Activated naive CD8-positive, alpha-beta T cell treated with anti-CD3 and anti-CD28 coated beads, Interleukin-2, amount 10 ng/mL, durations not matched to agents 7 days and 5 days (primary cell): ENCODE results near the gene KMT5C. TPM values are rescaled to one million over a fixed set of nuclear protein-coding genes. Genes with fewer than 3 reads are reported as not detected.
"Not testable (repeated sequence)": the region's sequence is repeated elsewhere in the genome, so short reads cannot be mapped to it uniquely, and the experiment has no call there.

ENCODE experiments used
- ATAC-seq: fragments of 150-1000 bp; cut with Tn5 transposase; one replicate; pipeline ENCODE4 v1.10.0; 2021; ENCODE audit warnings: low read depth, moderate library complexity
- POLR2A ChIA-PET: fragments of 350-600 bp; sonication (Branson Sonifier 250); formaldehyde crosslinking; loops from one replicate; lab custom pipeline; 2021; ENCODE audit warnings: antibody characterized with exemption; lab: Charles Lee
- DNase-seq: peaks from one replicate; pipeline ENCODE4 v3.0.0; 2021
- H3K27ac Mint-ChIP-seq: one replicate; pipeline ENCODE4 v1.8.0; 2022; ENCODE audit warnings: mild to moderate bottlenecking, mixed read lengths
- H3K27me3 Mint-ChIP-seq: one replicate; pipeline ENCODE4 v1.8.0; 2022; ENCODE audit warnings: mild to moderate bottlenecking, moderate library complexity, mixed read lengths
- H3K36me3 Mint-ChIP-seq: one replicate; pipeline ENCODE4 v1.8.0; 2021; ENCODE audit warnings: mild to moderate bottlenecking, mixed read lengths
- H3K4me1 Mint-ChIP-seq: one replicate; pipeline ENCODE4 v1.8.0; 2021; ENCODE audit warnings: mixed read lengths
- H3K4me3 Mint-ChIP-seq: one replicate; pipeline ENCODE4 v1.8.0; 2022; ENCODE audit warnings: mild to moderate bottlenecking, moderate library complexity, mixed read lengths
- H3K9me3 Mint-ChIP-seq: one replicate; pipeline ENCODE4 v1.8.0; 2021; ENCODE audit warnings: mixed read lengths
- total RNA-seq, 2 experiments: library from RNA; stranded (reverse); gene quantifications; one replicate each; pipeline ENCODE4 v1.2.3, GENCODE V29; 2021

The KMT5C gene
- total RNA-seq, 2 experiments from 2014 or later, result 26.4 to 28.5 TPM

GRCh38 chr19:55324662-55325061, 15.0 kb upstream of the KMT5C start:
- no peaks in the 10 kb centered on the region for H3K36me3 Mint-ChIP-seq
- H3K4me1 Mint-ChIP-seq, result peaks cover 9% of the 10 kb centered on the region
- DNase-seq (no peak), ATAC-seq (no peak)
- POLR2A ChIA-PET, result interaction anchor here (1.0 to 1.6 kb wide), 2 partner anchors 14 to 23 kb away, joined by 3 to 8 read pairs; partner anchors contain the start of gene KMT5C
- no peak overlapping the region for H3K4me3 Mint-ChIP-seq
- H3K27me3 Mint-ChIP-seq, result peaks cover 21% of the 10 kb centered on the region
- H3K27ac Mint-ChIP-seq, result no peak overlapping the region
- H3K9me3 Mint-ChIP-seq, result no peaks in the 10 kb centered on the region

GRCh38 chr19:55325172-55325571, 14.5 kb upstream of the KMT5C start, which contains the start of gene TMEM150B:
TMEM150B (minus strand) TSS chr19:55325341; CDS start chr19:55321036, 4,305 bp downstream.
- no peak within 1 kb of the TSS for H3K27ac Mint-ChIP-seq
- peaks cover 9% of the 10 kb centered on the region for H3K4me1 Mint-ChIP-seq
- peaks cover 19% of the 10 kb centered on the region for H3K27me3 Mint-ChIP-seq
- DNase-seq, result no peak
- peak; percentile 53 for ATAC-seq
- H3K9me3 Mint-ChIP-seq, result no peaks in the 10 kb centered on the region
- POLR2A ChIA-PET, result interaction anchor here (1.0 to 1.6 kb wide), 2 partner anchors 14 to 23 kb away, joined by 3 to 8 read pairs; partner anchors contain the start of gene KMT5C
- no peak within 1 kb of the TSS for H3K4me3 Mint-ChIP-seq
- no peaks in the 10 kb centered on the region for H3K36me3 Mint-ChIP-seq

GRCh38 chr19:55328774-55329318, 10.8 kb upstream of the KMT5C start:
- DNase-seq, ATAC-seq, H3K27me3 Mint-ChIP-seq, H3K36me3 Mint-ChIP-seq, H3K9me3 Mint-ChIP-seq, POLR2A ChIA-PET, H3K27ac Mint-ChIP-seq, H3K4me1 Mint-ChIP-seq, H3K4me3 Mint-ChIP-seq: not testable (repeated sequence)

GRCh38 chr19:55329791-55330190, 9.9 kb upstream of the KMT5C start:
- H3K9me3 Mint-ChIP-seq, DNase-seq, H3K4me3 Mint-ChIP-seq, H3K27ac Mint-ChIP-seq, ATAC-seq, H3K36me3 Mint-ChIP-seq, H3K27me3 Mint-ChIP-seq, H3K4me1 Mint-ChIP-seq: not testable (repeated sequence)
- POLR2A ChIA-PET, result interaction anchor here (0.6 kb wide), 1 partner anchor 12 kb away, joined by 6 read pairs; no protein-coding TSS in a partner anchor

GRCh38 chr19:55333870-55334269, 5.8 kb upstream of the KMT5C start:
- H3K4me3 Mint-ChIP-seq, result no peak overlapping the region
- no peaks in the 10 kb centered on the region for H3K36me3 Mint-ChIP-seq
- POLR2A ChIA-PET, result no interaction called here
- peaks cover 5% of the 10 kb centered on the region for H3K4me1 Mint-ChIP-seq
- no peaks in the 10 kb centered on the region for H3K9me3 Mint-ChIP-seq
- DNase-seq (no peak), ATAC-seq (no peak)
- no peak overlapping the region for H3K27ac Mint-ChIP-seq
- peaks cover 20% of the 10 kb centered on the region for H3K27me3 Mint-ChIP-seq

GRCh38 chr19:55336101-55336500, 3.6 kb upstream of the KMT5C start:
- Mint-ChIP-seq H3K4me3 (no peak overlapping the region), H3K36me3 (no peaks in the 10 kb centered on the region)

GRCh38 chr19:55339889-55340783, 460 bp downstream of the KMT5C start:
- Mint-ChIP-seq H3K4me1 (peaks cover 14% of the 10 kb centered on the region), H3K9me3 (no peaks in the 10 kb centered on the region)
- no peak for DNase-seq

More at GRCh38 chr19:55336101-55336500, 3.6 kb upstream of the KMT5C start:
- DNase-seq (no peak), ATAC-seq (no peak)
- no peak overlapping the region for H3K27ac Mint-ChIP-seq
- H3K9me3 Mint-ChIP-seq, result no peaks in the 10 kb centered on the region
- peaks cover 17% of the 10 kb centered on the region for H3K27me3 Mint-ChIP-seq
- POLR2A ChIA-PET, result no interaction called here
- H3K4me1 Mint-ChIP-seq, result peaks cover 11% of the 10 kb centered on the region

GRCh38 chr19:55340784-55341147, 1.1 kb downstream of the KMT5C start:
- POLR2A ChIA-PET, result interaction anchor here (0.8 to 1.1 kb wide), 4 partner anchors 9 to 67 kb away, joined by 3 to 4 read pairs (median 4); partner anchors contain the start of genes TMEM238 and UBE2S
- H3K27ac Mint-ChIP-seq, result peak overlapping the region; percentile 94
- peaks cover 14% of the 10 kb centered on the region for H3K4me1 Mint-ChIP-seq
- peak overlapping the region; percentile 93 for H3K4me3 Mint-ChIP-seq
- no peaks in the 10 kb centered on the region for H3K9me3 Mint-ChIP-seq
- peaks cover 15% of the 10 kb centered on the region for H3K27me3 Mint-ChIP-seq
- ATAC-seq (no peak), DNase-seq (peak; percentile 60)
- H3K36me3 Mint-ChIP-seq, result peaks cover 7% of the 10 kb centered on the region

More at GRCh38 chr19:55339889-55340783, 460 bp downstream of the KMT5C start:
- Mint-ChIP-seq H3K36me3 (peaks cover 7% of the 10 kb centered on the region), H3K27me3 (peaks cover 15% of the 10 kb centered on the region), H3K4me3 (peak overlapping the region; percentile 97), H3K27ac (peak overlapping the region; percentile 98)
- no peak for ATAC-seq
- POLR2A ChIA-PET, result interaction anchor here (0.6 to 2.4 kb wide), 25 partner anchors 8 to 285 kb away, joined by 3 to 28 read pairs (median 6); partner anchors contain the start of genes COX6B2, HSPBP1, ISOC2 and NAT14

GRCh38 chr19:55341171-55341588, 1.5 kb downstream of the KMT5C start:
- no peaks in the 10 kb centered on the region for H3K9me3 Mint-ChIP-seq
- peaks cover 7% of the 10 kb centered on the region for H3K36me3 Mint-ChIP-seq
- POLR2A ChIA-PET, result interaction anchor here (0.8 to 1.1 kb wide), 4 partner anchors 9 to 66 kb away, joined by 3 to 4 read pairs (median 4); partner anchors contain the start of genes TMEM238 and UBE2S
- DNase-seq (peak; percentile 67), ATAC-seq (no peak)
- peak overlapping the region; percentile 93 for H3K4me3 Mint-ChIP-seq
- H3K4me1 Mint-ChIP-seq, result peaks cover 14% of the 10 kb centered on the region
- peak overlapping the region; percentile 94 for H3K27ac Mint-ChIP-seq
- peaks cover 11% of the 10 kb centered on the region for H3K27me3 Mint-ChIP-seq

- H3K9me3 Mint-ChIP-seq, result no peaks in the 10 kb centered on the region
- peaks cover 7% of the 10 kb centered on the region for H3K36me3 Mint-ChIP-seq
- ATAC-seq (no peak), DNase-seq (no peak)
- POLR2A ChIA-PET, result interaction anchor here (1.1 kb wide), 1 partner anchor 45 kb away, joined by 3 read pairs; no protein-coding TSS in a partner anchor
- peak overlapping the region; percentile 72 for H3K27ac Mint-ChIP-seq
- peak overlapping the region; percentile 77 for H3K4me3 Mint-ChIP-seq
- H3K27me3 Mint-ChIP-seq, result peaks cover 5% of the 10 kb centered on the region
- peaks cover 14% of the 10 kb centered on the region for H3K4me1 Mint-ChIP-seq
These were observed 2.2 kb downstream of the KMT5C start for GRCh38 chr19:55341595-55342531.

GRCh38 chr19:55344444-55344843, 4.8 kb downstream of the KMT5C start:
- Mint-ChIP-seq H3K27ac (no peak overlapping the region), H3K36me3 (peaks cover 11% of the 10 kb centered on the region), H3K4me3 (no peak overlapping the region), H3K4me1 (peaks cover 7% of the 10 kb centered on the region), H3K27me3 (no peaks in the 10 kb centered on the region), H3K9me3 (no peaks in the 10 kb centered on the region)
- ATAC-seq (no peak), DNase-seq (no peak)
- POLR2A ChIA-PET, result no interaction called here

GRCh38 chr19:55345101-55345817, 5.6 kb downstream of the KMT5C start:
- POLR2A ChIA-PET, result interaction anchor here (1.3 kb wide), 1 partner anchor 38 kb away, joined by 3 read pairs; no protein-coding TSS in a partner anchor
- H3K27me3 Mint-ChIP-seq, result no peaks in the 10 kb centered on the region
- H3K4me3 Mint-ChIP-seq, result no peak overlapping the region
- H3K27ac Mint-ChIP-seq, result no peak overlapping the region
- DNase-seq (no peak), ATAC-seq (no peak)
- no peaks in the 10 kb centered on the region for H3K9me3 Mint-ChIP-seq
- H3K4me1 Mint-ChIP-seq, result peaks cover 6% of the 10 kb centered on the region
- peaks cover 11% of the 10 kb centered on the region for H3K36me3 Mint-ChIP-seq
